Stomach (tissue), 4 donors: Measurements from ENCODE around the gene EXOC3L2.

Source experiments
- POLR2A ChIP-seq, 4 donors: fragments of 450-650 bp; IDR thresholded peaks; one replicate each; pipeline ENCODE4 v1.6.1; 2016; ENCODE audit warnings: antibody characterized with exemption in 4 of 4, control low read depth in 2 of 4, mild to moderate bottlenecking in 1 of 4, moderate library complexity in 1 of 4
- POLR2AphosphoS5 ChIP-seq, 3 donors: sonication (generic); formaldehyde crosslinking; IDR thresholded peaks; one replicate each; pipeline ENCODE4 v1.6.1; 2016; ENCODE audit warnings: antibody characterized with exemption in 3 of 3
- TF ChIP-seq, protein P1 (sequence below), 7 experiments: fragments of 450-650 bp in 4 of 7; fragments of 200-600 bp in 3 of 7; sonication (generic) in 3 of 7; IDR thresholded peaks; one replicate each; pipeline ENCODE4 v1.5.1; 2016 to 2019; ENCODE audit warnings: antibody characterized with exemption in 7 of 7, control low read depth in 2 of 7, mild to moderate bottlenecking in 1 of 7

DNA sequence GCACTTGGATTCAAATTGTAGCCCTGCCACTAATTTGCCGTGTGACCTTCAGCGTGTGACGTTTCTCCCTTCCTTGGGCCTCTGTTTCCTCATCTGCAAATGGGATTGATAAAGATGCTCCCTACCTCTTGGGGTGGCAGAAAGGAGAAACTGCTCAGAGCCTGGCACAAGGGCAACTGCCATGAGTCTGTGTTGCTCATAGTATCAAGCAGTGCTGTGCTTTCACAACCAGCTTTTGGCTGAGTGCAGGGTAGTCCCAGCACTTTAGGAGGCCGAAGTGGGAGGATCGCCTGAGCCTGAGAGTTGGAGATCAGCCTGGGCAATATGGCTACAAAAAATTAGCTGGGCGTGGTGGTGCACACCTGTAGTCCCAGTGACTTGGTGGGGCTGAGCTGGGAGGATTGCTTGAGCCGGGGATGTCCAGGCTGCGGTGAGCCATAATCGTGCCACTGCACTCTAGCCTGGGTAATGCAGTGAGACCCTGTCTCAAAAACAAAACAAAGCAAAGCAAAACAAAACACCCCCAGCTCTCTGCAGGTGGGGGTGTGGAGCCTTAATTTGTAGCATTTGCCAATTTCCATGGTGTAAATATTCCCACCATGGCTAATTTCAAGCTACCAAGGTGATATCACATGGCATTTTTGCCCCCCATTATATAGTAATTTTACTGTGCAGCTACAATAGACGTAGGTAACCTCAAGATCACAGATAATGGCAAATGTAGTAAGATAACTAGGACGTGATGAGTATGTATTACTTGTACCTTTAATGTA is 4.2 kb upstream of the EXOC3L2 start:
- TF ChIP-seq POLR2A (IDR thresholded peaks at IDR 0.05): no peak
- TF ChIP-seq, protein P1, sequence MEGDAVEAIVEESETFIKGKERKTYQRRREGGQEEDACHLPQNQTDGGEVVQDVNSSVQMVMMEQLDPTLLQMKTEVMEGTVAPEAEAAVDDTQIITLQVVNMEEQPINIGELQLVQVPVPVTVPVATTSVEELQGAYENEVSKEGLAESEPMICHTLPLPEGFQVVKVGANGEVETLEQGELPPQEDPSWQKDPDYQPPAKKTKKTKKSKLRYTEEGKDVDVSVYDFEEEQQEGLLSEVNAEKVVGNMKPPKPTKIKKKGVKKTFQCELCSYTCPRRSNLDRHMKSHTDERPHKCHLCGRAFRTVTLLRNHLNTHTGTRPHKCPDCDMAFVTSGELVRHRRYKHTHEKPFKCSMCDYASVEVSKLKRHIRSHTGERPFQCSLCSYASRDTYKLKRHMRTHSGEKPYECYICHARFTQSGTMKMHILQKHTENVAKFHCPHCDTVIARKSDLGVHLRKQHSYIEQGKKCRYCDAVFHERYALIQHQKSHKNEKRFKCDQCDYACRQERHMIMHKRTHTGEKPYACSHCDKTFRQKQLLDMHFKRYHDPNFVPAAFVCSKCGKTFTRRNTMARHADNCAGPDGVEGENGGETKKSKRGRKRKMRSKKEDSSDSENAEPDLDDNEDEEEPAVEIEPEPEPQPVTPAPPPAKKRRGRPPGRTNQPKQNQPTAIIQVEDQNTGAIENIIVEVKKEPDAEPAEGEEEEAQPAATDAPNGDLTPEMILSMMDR (IDR thresholded peaks at IDR 0.05): no peak
- TF ChIP-seq POLR2AphosphoS5 (IDR thresholded peaks at IDR 0.05): no peak
